H9 (cell line): ENCODE data around the gene SDC3. TPM values are rescaled to one million over a fixed set of nuclear protein-coding genes. Genes with fewer than 3 reads are reported as not detected.

ENCODE experiments used
- DNase-seq: peaks from one replicate; pipeline ENCODE4 v3.0.0-alpha.2; 2017
- H2AFZ ChIP-seq: one replicate; pipeline ENCODE4 v1.6.1; 2013; ENCODE audit warnings: mild to moderate bottlenecking, low read length, control low read depth, moderate library complexity
- H2AK5ac ChIP-seq: 2 replicates; pipeline ENCODE4 v1.6.1; 2013; ENCODE audit warnings: low read length, control low read depth, mixed read lengths; ENCODE audit not compliant: insufficient read length
- H2BK120ac ChIP-seq: one replicate; pipeline ENCODE4 v1.6.1; 2013; ENCODE audit warnings: low read depth, mild to moderate bottlenecking, low read length, control low read depth, inconsistent platforms; ENCODE audit not compliant: poor library complexity, severe bottlenecking
- H2BK12ac ChIP-seq: 2 replicates; pipeline ENCODE4 v1.6.1; 2013; ENCODE audit warnings: low read length, control low read depth, mixed read lengths, low read depth; ENCODE audit not compliant: insufficient read length
- H2BK15ac ChIP-seq: 2 replicates; pipeline ENCODE4 v1.6.1; 2013; ENCODE audit warnings: low read depth, low read length, control low read depth
- H2BK20ac ChIP-seq: one replicate; pipeline ENCODE4 v1.6.1; 2013; ENCODE audit warnings: low read depth, mild to moderate bottlenecking, low read length, control low read depth, inconsistent platforms; ENCODE audit not compliant: poor library complexity, severe bottlenecking
- H2BK5ac ChIP-seq: 2 replicates; pipeline ENCODE4 v1.6.1; 2013; ENCODE audit warnings: low read length, control low read depth, mixed read lengths; ENCODE audit not compliant: insufficient read length
- H3K14ac ChIP-seq: 2 replicates; pipeline ENCODE4 v1.6.1; 2013; ENCODE audit warnings: low read length, control low read depth; ENCODE audit not compliant: insufficient read depth
- H3K18ac ChIP-seq: 2 replicates; pipeline ENCODE4 v1.6.1; 2013; ENCODE audit warnings: low read depth, mild to moderate bottlenecking, mixed read lengths, low read length, control low read depth; ENCODE audit not compliant: insufficient read length
- H3K23ac ChIP-seq: 2 replicates; pipeline ENCODE4 v1.6.1; 2013; ENCODE audit warnings: low read length, control low read depth, mixed read lengths, low read depth; ENCODE audit not compliant: insufficient read length
- H3K23me2 ChIP-seq: 2 replicates; pipeline ENCODE4 v1.6.1; 2013; ENCODE audit warnings: low read depth, mild to moderate bottlenecking, mixed read lengths, low read length, control low read depth; ENCODE audit not compliant: insufficient read length, poor library complexity, severe bottlenecking
- H3K27ac ChIP-seq: 2 replicates; pipeline ENCODE4 v1.5.1; 2013; ENCODE audit warnings: low read length, control low read depth, mixed read lengths, low read depth; ENCODE audit not compliant: insufficient read length
- H3K27me3 ChIP-seq: 2 replicates; pipeline ENCODE4 v1.6.1; 2013; ENCODE audit warnings: low read length, control low read depth, inconsistent platforms; ENCODE audit not compliant: insufficient read depth
- H3K4ac ChIP-seq: 2 replicates; pipeline ENCODE4 v1.6.1; 2013; ENCODE audit warnings: low read depth, mild to moderate bottlenecking, control low read depth, inconsistent platforms, low read length, moderate library complexity
- H3K4me1 ChIP-seq: 2 replicates; pipeline ENCODE4 v1.6.1; 2013; ENCODE audit warnings: low read length, control low read depth, inconsistent platforms; ENCODE audit not compliant: insufficient read depth
- H3K4me2 ChIP-seq: 2 replicates; pipeline ENCODE4 v1.6.1; 2013; ENCODE audit warnings: low read length, control low read depth, mixed read lengths; ENCODE audit not compliant: insufficient read length, insufficient read depth
- H3K56ac ChIP-seq: 2 replicates; pipeline ENCODE4 v1.6.1; 2013; ENCODE audit warnings: low read depth, mild to moderate bottlenecking, mixed read lengths, low read length, control low read depth; ENCODE audit not compliant: insufficient read length
- H3K79me1 ChIP-seq: 2 replicates; pipeline ENCODE4 v1.6.1; 2013; ENCODE audit warnings: low read depth, mild to moderate bottlenecking, moderate library complexity, low read length, control low read depth, inconsistent platforms; ENCODE audit not compliant: insufficient read depth, poor library complexity, severe bottlenecking
- H3K79me2 ChIP-seq: 2 replicates; pipeline ENCODE4 v1.6.1; 2013; ENCODE audit warnings: low read length, control low read depth, inconsistent platforms; ENCODE audit not compliant: insufficient read depth
- H3K9ac ChIP-seq: 2 replicates; pipeline ENCODE4 v1.6.1; 2013; ENCODE audit warnings: low read length, control low read depth, mixed read lengths; ENCODE audit not compliant: insufficient read length; ENCODE audit errors: extremely low read depth
- H3K9me3 ChIP-seq: one replicate; pipeline ENCODE4 v1.6.1; 2013; ENCODE audit warnings: low read depth, low read length, inconsistent platforms; ENCODE audit not compliant: control insufficient read depth
- H3T11ph ChIP-seq: one replicate; pipeline ENCODE4 v1.6.1; 2013; ENCODE audit warnings: mild to moderate bottlenecking, low read length, control low read depth, inconsistent platforms
- H4K20me1 ChIP-seq: one replicate; pipeline ENCODE4 v1.6.1; 2013; ENCODE audit not compliant: control insufficient read depth, insufficient read length, insufficient read depth
- H4K5ac ChIP-seq: 2 replicates; pipeline ENCODE4 v1.6.1; 2013; ENCODE audit warnings: low read depth, mild to moderate bottlenecking, mixed read lengths, low read length, control low read depth; ENCODE audit not compliant: insufficient read length
- H4K8ac ChIP-seq: replicated peaks from 2 replicates; pipeline ENCODE4 v1.6.1; 2013; ENCODE audit warnings: low read length, control low read depth, mixed read lengths, low read depth; ENCODE audit not compliant: insufficient read length
- H4K91ac ChIP-seq: 2 replicates; pipeline ENCODE4 v1.6.1; 2013; ENCODE audit warnings: low read depth, mild to moderate bottlenecking, moderate library complexity, mixed read lengths, low read length, control low read depth; ENCODE audit not compliant: insufficient read length
- H3K27ac Mint-ChIP-seq, 3 experiments: 2 replicates in 2 of 3; 3 replicates in 1 of 3; pipeline ENCODE4 v1.8.0; 2020 to 2021; ENCODE audit warnings: mixed read lengths in 3 of 3, mild to moderate bottlenecking in 1 of 3, moderate library complexity in 1 of 3
- H3K27me3 Mint-ChIP-seq: 2 replicates; pipeline ENCODE4 v1.8.0; 2021; ENCODE audit warnings: low read depth, mild to moderate bottlenecking, moderate library complexity, mixed read lengths
- H3K36me3 Mint-ChIP-seq, 3 experiments: 2 replicates in 2 of 3; 3 replicates in 1 of 3; pipeline ENCODE4 v1.8.0; 2020 to 2021; ENCODE audit warnings: low read depth in 3 of 3, mixed read lengths in 3 of 3; ENCODE audit not compliant: insufficient read depth in 1 of 3
- H3K4me1 Mint-ChIP-seq, 2 experiments: 2 replicates each; pipeline ENCODE4 v1.8.0; 2020; ENCODE audit warnings: mixed read lengths in 2 of 2
- H3K4me3 Mint-ChIP-seq, 2 experiments: 2 replicates in 1 of 2; 3 replicates in 1 of 2; pipeline ENCODE4 v1.8.0; 2020 to 2021; ENCODE audit warnings: mild to moderate bottlenecking in 2 of 2, mixed read lengths in 2 of 2, moderate library complexity in 1 of 2
- H3K9me3 Mint-ChIP-seq, 2 experiments: 2 replicates in 1 of 2; 3 replicates in 1 of 2; pipeline ENCODE4 v1.8.0; 2020; ENCODE audit warnings: mild to moderate bottlenecking in 2 of 2, mixed read lengths in 2 of 2, moderate library complexity in 1 of 2
- WGBS: extraction: QIAGEN DNeasy Blood & Tissue Kit; methylation state at CpG from one replicate; pipeline ENCODE4 v1.1.7; 2013; ENCODE audit warnings: missing lambda C conversion rate, low lambda C conversion rate, mixed read lengths; ENCODE audit not compliant: insufficient read length; ENCODE audit errors: extremely low coverage; 5-methylcytosine and 5-hydroxymethylcytosine counted together
- total RNA-seq: library from RNA; stranded (reverse); gene quantifications from 2 replicates; pipeline ENCODE4 v1.2.1, GENCODE V29; 2021
- TF ChIP-seq, protein P1 (sequence below): fragments of 200-600 bp; sonication (generic); conservative IDR thresholded peaks from 3 replicates; pipeline ENCODE4 v1.8.0; 2021; ENCODE audit warnings: antibody characterized with exemption, mild to moderate bottlenecking

The SDC3 gene
- total RNA-seq, 1 experiment from 2014 or later: 25.9 TPM

DNA sequence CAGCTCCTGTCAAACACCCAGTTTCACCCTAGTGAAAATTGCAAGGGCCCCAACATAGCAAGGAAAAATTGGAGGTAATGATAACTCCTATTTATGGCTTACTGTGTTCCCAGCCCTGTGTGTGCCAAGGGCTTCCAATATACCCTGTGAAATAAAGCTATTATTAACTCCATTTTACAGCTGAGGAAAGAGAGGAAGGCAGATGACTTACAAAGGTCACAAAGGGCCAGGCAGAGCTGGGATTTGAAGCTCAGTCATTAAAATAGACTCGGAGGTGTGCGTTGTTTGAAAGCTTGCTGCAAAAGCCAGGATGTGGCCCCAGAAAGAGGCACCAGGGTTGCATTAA, 20.2 kb upstream of the SDC3 start:
- no peak overlapping the region for H3K56ac ChIP-seq
- H3K18ac ChIP-seq: no peak overlapping the region
- no peak overlapping the region for H2BK12ac ChIP-seq
- no peaks in the 10 kb centered on the region for H3K9me3 ChIP-seq
- no peaks in the 10 kb centered on the region for H3K4me1 ChIP-seq
- no peak overlapping the region for H3K27ac ChIP-seq
- H3K27me3 ChIP-seq: no peaks in the 10 kb centered on the region
- no peaks in the 10 kb centered on the region for H4K20me1 ChIP-seq
- Mint-ChIP-seq H3K4me1 (peaks cover 3 to 5% of the 10 kb centered on the region in 2 experiments), H3K27me3 (no peaks in the 10 kb centered on the region), H3K4me3 (no peak overlapping the region), H3K9me3 (no peaks in the 10 kb centered on the region), H3K36me3 (peaks cover 0 to 18% (median 13%) of the 10 kb centered on the region in 3 experiments; a peak in 6 of 7 replicates), H3K27ac (no peak overlapping the region; a peak in 1 of 7 replicates)
- H3K4me2 ChIP-seq: no peak overlapping the region
- no peak overlapping the region for H4K91ac ChIP-seq
- TF ChIP-seq, protein P1, sequence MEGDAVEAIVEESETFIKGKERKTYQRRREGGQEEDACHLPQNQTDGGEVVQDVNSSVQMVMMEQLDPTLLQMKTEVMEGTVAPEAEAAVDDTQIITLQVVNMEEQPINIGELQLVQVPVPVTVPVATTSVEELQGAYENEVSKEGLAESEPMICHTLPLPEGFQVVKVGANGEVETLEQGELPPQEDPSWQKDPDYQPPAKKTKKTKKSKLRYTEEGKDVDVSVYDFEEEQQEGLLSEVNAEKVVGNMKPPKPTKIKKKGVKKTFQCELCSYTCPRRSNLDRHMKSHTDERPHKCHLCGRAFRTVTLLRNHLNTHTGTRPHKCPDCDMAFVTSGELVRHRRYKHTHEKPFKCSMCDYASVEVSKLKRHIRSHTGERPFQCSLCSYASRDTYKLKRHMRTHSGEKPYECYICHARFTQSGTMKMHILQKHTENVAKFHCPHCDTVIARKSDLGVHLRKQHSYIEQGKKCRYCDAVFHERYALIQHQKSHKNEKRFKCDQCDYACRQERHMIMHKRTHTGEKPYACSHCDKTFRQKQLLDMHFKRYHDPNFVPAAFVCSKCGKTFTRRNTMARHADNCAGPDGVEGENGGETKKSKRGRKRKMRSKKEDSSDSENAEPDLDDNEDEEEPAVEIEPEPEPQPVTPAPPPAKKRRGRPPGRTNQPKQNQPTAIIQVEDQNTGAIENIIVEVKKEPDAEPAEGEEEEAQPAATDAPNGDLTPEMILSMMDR: no peak
- H3K14ac ChIP-seq: no peak overlapping the region
- no peak overlapping the region for H2AK5ac ChIP-seq
- H3T11ph ChIP-seq: no peak overlapping the region
- H2AFZ ChIP-seq: no peak overlapping the region
- no peak overlapping the region for H2BK5ac ChIP-seq
- no peaks in the 10 kb centered on the region for H3K23me2 ChIP-seq
- no peak overlapping the region for H2BK15ac ChIP-seq
- no peak overlapping the region for H3K4ac ChIP-seq
- no peak overlapping the region for H4K5ac ChIP-seq
- no peak overlapping the region for H3K9ac ChIP-seq
- H4K8ac ChIP-seq: no peak overlapping the region
- no peak for DNase-seq
- H2BK120ac ChIP-seq: no peak overlapping the region
- H3K23ac ChIP-seq: no peak overlapping the region
- no CpG with 5 or more reads among the region's 2 CpGs for WGBS
- no peaks in the 10 kb centered on the region for H3K79me1 ChIP-seq
- H2BK20ac ChIP-seq: no peak overlapping the region
- H3K79me2 ChIP-seq: no peaks in the 10 kb centered on the region
